ENCODE data around the gene IQCC. TPM values are rescaled to one million over a fixed set of nuclear protein-coding genes. Genes with fewer than 3 reads are reported as not detected.

IQCC gene
- polyA plus RNA-seq, 1 of the 3 experiments (the other 2 are of a cell fraction), result 2.4 TPM

DNA sequence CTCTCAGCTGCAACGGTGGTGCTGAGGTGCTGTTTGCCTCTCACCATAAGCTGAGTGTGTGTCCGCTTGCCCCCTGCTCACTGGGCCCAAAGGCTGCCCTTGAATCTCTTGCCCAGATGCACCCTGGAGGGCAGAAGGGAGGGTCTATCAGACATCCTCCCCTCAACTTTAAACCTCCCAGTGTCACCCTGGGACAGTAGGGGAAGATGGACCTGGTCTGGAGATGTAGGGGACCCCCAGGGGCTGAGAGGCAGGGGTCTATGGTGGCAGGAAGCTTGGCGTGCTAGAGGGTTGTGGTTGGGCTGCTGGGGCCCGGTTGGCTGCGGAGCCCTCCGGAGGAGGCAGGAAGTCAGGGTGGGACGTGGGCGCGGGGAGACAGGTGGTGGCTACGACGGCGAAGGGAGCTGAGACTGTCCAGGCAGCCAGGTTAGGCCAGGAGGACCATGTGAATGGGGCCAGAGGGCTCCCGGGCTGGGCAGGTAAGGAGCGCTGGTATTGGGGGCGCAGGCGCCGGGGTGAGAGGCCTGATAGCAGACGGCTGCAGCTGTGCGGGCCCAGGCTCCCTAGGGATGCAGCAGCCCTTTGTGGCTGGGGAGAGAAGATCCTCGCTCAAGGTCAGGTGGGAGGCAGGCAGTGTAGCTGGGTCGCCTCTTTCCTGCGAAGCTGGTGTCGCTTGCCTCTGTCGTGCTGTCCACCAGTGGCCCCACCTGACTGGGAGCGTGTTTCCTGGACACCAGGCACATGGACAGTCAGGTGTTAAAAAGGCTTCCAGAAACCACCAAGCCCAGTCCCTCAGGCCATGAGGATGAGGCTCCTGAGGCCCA lies 45.6 kb downstream of the IQCC start, which contains the start of gene LCK:
LCK (plus strand) TSS at position 373 of the 824 bp plus-strand sequence. CDS start 23,065 bp downstream, outside the sequence.
- TF ChIP-seq, protein P1, sequence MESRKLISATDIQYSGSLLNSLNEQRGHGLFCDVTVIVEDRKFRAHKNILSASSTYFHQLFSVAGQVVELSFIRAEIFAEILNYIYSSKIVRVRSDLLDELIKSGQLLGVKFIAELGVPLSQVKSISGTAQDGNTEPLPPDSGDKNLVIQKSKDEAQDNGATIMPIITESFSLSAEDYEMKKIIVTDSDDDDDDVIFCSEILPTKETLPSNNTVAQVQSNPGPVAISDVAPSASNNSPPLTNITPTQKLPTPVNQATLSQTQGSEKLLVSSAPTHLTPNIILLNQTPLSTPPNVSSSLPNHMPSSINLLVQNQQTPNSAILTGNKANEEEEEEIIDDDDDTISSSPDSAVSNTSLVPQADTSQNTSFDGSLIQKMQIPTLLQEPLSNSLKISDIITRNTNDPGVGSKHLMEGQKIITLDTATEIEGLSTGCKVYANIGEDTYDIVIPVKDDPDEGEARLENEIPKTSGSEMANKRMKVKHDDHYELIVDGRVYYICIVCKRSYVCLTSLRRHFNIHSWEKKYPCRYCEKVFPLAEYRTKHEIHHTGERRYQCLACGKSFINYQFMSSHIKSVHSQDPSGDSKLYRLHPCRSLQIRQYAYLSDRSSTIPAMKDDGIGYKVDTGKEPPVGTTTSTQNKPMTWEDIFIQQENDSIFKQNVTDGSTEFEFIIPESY (IDR thresholded peaks at IDR 0.05; ENCODE audit: borderline replicate concordance, low read depth), result no peak
- TF ChIP-seq EP300 (IDR thresholded peaks at IDR 0.05; ENCODE audit: borderline replicate concordance in 1 of 2, low read depth in 1 of 2, low read length in 1 of 2), result no peak
- TF ChIP-seq GATA2 (CRISPR knock-in tag; IDR thresholded peaks at IDR 0.05), result no peak
- TF ChIP-seq POLR2AphosphoS5 (IDR thresholded peaks at IDR 0.05; ENCODE audit: low read depth, low read length), result no peak
- TF ChIP-seq USF1 (IDR thresholded peaks at IDR 0.05; ENCODE audit: borderline replicate concordance, low read depth), result no peak
- no peak for TF ChIP-seq SIN3A (IDR thresholded peaks at IDR 0.05; ENCODE audit: borderline replicate concordance, low read depth, low read length)
- TF ChIP-seq NRF1 (IDR thresholded peaks at IDR 0.05; ENCODE audit: low read depth, low read length), result no peak
- no peak for TF ChIP-seq MXI1 (IDR thresholded peaks at IDR 0.05; ENCODE audit: low read depth, low read length)
- no peak for TF ChIP-seq CTCF (IDR thresholded peaks at IDR 0.05)
- no peak for TF ChIP-seq CHD2 (IDR thresholded peaks at IDR 0.05; ENCODE audit: low read length, partially characterized antibody)
- no peak for TF ChIP-seq RAD21 (IDR thresholded peaks at IDR 0.05; ENCODE audit: low read length)
- H3K4me1 ChIP-seq (ENCODE audit: control insufficient read depth in 1 of 2, insufficient read depth in 2 of 2, low read depth in 1 of 2, low read length in 1 of 2), result peaks cover 2 to 10% of the 10 kb centered on the region in 2 experiments; a peak in 3 of 4 replicates
- no peak within 1 kb of the TSS for H2AFZ ChIP-seq (ENCODE audit: low read depth)
- ChIA-PET POLR2A (no interaction called here), CTCF (interaction anchor here (5.4 kb wide), 1 partner anchor 35 kb away, joined by 45 read pairs; no protein-coding TSS in a partner anchor)
- no peaks in the 10 kb centered on the region for H3K36me3 ChIP-seq (replicated peaks in 1 of 2; ENCODE audit: control insufficient read depth in 1 of 2, insufficient read depth in 2 of 2, low read length in 1 of 2)
- WGBS (ENCODE audit: low lambda C conversion rate), result 98% methylated on average over 15 of the region's 25 CpGs
- no peaks in the 10 kb centered on the region for H4K20me1 ChIP-seq (ENCODE audit: insufficient read depth)
- no peak for DNase-seq
- no peak within 1 kb of the TSS for H3K9ac ChIP-seq
- H3K79me2 ChIP-seq (ENCODE audit: insufficient read depth), result no peaks in the 10 kb centered on the region
- peaks cover 3% of the 10 kb centered on the region for H3F3A ChIP-seq (replicated peaks; ENCODE audit: insufficient read depth)
- H3K9me3 ChIP-seq, result no peaks in the 10 kb centered on the region
- H3K27ac ChIP-seq (ENCODE audit: low read depth in 2 of 2, low read length in 1 of 2), result no peak within 1 kb of the TSS
- no peak within 1 kb of the TSS for H3K4me3 ChIP-seq (ENCODE audit: low read depth in 2 of 2, low read length in 1 of 2)
- H3K27me3 ChIP-seq (ENCODE audit: insufficient read depth), result no peaks in the 10 kb centered on the region
- H3K9me2 ChIP-seq, result no peaks in the 10 kb centered on the region
- no peak within 1 kb of the TSS for H3K4me2 ChIP-seq
